Hematopoietic multipotent progenitor cell treated with erythropoietin and hydrocortisone succinate and interleukin-3 and kit ligand, for 6 days (in vitro differentiated cells): ENCODE measurements around the gene SLC31A1.

Experiments used
- DNase-seq: peaks from one replicate; pipeline ENCODE4 v3.0.0-alpha.2; 2015

Gene SLC31A1

DNA sequence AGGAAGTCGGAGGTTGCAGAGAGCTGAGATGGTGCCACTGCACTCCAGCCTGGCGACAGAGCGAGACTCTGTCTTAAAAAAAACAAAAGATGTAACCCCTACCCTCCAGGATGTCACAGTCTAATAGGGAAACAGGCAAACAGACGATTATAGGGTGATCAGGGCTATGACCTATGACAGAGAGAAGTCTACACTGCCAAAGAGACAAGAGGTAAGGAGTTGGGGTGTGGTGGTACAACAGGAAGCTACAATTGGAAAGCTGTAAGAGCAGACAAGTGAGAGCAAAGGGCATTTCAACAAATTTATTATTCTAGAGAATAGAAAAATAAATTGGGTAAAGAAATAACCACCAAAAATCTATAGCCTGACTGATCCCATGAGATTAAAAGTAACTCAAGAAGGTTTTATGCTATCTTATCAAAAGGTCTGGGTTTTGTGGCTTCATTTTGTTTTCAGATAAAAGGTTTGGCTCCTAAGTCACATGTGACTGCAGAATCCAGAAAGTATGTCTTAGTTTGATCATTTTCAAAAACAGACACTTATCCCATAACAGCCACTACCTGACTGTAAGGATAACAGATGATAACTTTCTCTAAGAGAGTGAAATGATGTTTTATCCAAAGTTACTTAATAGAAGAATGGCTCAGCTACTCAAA, 46.7 kb downstream of the SLC31A1 start:
- peak; percentile 83 for DNase-seq

DNA sequence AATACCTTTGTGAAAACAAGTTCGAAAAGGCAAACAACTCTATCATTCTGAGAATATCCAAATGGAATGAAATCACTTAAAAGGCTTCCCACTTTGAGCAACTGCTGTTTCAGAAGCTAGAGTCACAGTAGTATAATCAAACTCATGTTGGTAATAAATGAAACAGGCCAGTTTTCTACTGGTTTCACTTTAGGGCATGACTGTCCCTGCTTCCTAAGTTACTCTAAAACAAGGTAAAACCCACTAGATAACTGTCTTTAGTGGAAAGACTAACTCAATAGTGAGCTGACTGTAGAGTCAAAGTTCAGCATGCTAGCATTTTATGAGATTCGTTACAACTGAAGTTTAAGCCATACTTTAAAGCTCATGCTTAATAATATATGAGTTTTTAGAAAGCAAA, 48.0 kb downstream of the SLC31A1 start:
- DNase-seq, result no peak

DNA sequence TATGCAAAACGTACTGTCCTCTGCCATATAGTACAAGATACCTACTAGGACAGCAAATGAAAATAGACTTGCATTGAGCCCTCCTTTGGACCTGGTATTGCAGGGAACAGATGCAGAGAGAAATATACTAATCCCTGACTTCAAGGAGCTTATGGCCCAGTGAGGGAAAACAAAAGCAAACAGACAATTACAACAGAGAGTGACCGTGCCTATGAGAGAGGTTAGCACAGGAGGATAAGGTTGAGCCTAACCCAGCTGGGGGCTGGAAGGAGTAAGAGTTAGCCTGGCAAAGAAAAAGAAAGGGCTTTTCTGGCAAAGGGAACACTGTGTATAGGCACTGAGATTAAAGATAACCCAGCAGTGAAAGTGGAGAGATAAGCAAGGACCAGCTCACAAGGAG, 48.5 kb downstream of the SLC31A1 start:
- peak; percentile 23 for DNase-seq

DNA sequence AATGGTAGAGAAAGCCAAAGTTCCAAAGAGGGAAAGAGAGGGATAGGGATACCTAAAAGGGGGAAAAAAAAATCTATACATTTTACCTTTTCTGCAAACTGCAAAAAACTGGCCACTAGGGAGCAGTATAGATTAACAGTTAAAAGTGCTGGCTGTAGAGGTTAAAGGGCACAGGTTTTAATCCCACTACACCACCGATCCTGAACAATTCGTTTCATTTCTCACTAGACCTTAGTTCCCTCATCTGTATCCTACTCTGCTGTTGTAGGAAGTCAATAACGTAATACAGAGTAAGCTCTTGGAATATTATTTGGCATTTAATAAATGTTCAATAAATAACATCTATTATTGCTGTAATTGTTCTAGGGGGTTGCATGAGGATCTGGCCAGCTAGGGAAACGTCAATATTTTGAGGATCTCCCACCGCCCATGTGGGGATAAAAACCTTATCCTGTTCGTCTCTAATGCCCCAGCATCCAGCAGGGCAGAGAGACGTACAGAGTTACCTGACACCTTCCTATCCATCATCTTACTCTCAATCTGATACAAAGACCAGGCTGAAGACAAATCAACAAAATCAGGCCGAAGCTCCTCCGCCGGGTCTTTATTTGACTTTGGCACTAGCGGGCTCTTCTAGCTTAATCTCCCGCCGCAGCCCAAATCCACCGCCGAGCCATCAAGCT, 53.3 kb downstream of the SLC31A1 start:
- DNase-seq, result peak; percentile 92

DNA sequence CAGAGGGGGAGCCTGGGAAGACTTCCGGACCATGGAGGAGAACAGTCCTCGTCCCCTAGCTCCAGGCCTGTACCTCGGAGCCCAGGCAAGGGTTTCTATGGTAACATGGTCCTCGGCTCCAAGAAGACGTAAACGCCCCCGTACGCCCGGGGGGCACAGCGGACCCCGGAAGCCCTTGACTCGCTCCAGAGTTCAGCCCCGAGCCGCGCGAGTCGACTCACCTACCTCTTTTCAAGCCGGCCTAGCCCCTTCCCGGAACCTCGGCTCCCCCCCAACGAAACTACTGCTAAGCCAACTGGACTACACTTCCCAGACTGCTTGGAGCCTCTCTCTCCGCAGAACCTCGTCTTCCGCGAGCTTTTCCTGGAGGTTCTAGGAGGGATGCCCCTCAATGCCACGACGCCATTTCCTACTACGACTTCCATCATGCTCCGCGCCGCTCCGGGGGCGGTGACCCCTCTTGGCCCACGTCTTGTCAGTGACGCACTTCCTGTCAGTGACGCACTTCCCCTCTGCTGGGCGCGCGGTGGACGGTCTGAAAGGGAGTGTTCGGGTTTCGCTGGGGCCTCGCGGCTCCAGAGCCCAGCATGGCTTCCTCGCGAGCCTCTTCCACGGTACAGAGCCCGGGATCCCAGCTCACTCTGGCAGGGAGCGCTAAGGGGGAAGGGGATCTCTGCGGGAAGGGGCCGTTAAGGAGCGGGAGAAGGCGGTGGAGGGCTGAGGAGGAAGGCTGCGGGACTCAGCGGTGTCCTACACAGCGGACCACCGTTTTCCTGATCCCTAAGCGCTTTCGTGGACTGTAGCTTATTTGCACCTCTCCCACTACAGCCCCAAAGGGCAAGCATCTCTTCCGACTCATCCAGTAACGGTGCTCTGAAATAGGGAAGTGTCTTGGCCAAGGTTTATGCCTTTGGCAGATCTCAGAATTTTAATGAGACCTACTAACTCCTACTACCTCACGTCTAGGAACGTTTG, 54.1 kb downstream of the SLC31A1 start, which contains the start of the genes CDC26 and PRPF4:
TSS of gene CDC26 (minus strand) at position 416 of the 975 bp plus-strand sequence. CDS start 3,065 bp downstream, outside the sequence.
TSS of gene PRPF4 (plus strand) at position 502 of the 975 bp plus-strand sequence. CDS start at position 588, 86 bp downstream.
- peak; percentile 99 for DNase-seq

DNA sequence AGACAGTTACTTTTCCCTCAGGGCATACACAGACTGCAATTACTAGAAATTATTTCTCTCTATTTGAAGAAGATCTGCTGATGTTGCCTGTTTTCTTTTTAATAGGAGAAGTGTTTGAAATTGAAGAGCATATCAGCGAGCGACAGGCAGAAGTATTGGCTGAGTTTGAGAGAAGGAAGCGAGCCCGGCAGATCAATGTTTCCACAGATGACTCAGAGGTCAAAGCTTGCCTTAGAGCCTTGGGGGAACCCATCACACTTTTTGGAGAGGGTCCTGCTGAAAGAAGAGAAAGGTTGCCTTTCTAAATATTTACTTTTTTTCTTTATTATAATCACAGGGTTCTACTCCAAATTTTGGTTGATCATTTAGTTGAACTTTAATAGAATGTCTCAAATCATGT, 57.5 kb downstream of the SLC31A1 start:
- DNase-seq, result no peak

DNA sequence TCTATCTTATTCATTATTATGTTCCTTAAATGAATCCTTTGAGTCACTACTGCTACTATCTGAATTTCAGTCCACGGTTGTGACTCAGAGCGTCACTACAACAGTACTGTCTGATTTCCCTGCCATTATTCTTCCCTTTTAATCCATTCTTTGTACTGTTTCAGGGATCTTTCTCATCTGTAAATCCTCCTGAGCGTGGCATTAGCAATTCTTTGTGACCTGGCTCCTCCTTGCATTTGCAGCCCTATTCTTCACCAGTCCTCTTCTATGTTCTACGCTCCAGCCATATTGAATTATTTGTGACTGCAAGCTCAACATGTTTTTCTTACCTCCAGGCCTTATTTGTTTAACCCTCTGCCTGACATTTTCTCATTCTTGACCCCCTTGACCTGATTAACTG, 60.0 kb downstream of the SLC31A1 start:
- DNase-seq, result no peak

DNA sequence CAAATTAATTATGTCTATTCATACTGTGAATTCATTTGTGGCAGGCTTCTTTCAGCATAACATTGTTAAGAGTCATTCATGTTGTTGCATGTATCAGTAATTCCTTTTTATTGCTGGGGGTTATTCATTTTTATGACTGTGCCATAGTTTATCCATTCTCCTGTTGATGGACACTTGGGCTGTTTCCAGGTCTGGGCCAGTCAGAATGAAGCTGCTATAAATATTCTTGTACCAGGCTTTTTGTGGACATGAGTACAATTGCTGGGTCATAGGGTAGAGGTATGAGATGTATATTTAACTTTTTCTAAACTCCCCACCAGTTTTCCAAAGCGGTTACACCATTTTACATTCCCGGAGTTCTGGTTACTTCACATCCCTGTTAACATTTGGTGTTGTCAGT, 67.7 kb downstream of the SLC31A1 start:
- no peak for DNase-seq

DNA sequence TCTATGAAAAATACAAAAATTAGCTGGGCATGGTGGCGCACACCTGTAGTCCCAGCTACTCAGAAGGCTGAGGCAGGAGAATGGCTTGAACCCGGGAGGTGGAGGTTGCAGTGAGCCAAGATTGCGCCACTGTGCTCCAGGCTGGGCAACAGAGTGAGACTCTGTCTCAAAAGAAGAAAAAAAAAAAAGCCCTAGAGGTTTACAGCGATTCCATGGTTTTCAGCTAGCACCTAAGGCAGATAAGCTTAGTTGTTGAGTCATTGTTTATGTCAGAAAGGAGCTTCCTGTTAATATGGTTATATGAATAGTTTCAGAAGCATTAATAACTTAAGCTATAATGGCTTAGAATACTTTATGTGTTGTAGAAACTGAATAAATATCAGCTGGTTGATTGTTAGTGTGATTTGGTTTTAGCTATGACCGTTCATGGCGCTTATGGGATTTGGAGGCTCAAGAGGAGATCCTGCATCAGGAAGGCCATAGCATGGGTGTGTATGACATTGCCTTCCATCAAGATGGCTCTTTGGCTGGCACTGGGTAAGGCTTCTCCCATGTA, 68.8 kb downstream of the SLC31A1 start:
- DNase-seq, result peak; percentile 26

DNA sequence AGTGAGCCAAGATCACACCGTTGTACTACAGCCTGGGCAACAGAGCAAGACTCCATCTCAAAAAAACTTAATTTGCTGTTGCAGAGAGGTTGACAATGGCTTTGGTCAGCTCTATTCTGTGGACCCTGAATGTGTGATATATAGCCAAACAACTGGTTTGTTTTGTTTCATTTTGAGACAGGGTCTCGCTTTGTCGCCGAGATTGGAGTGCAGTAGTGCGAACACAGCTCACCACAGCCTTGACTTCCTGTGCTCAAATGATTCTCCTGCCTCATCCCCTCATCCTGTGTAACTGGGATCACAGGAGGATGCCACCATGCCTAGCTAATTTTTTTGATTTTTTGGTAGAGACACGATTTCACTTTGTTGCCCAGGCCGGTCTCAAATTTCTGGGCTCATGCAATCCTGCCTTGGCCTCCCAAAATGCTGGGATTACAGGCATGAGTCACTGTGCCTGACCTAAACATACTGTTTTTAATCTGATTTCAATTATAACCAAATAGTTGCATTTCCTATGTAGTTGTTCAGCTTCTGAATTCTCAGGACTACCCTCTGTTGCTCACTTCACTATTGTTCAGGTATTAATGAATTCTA, 72.0 kb downstream of the SLC31A1 start:
- DNase-seq, result no peak

DNA sequence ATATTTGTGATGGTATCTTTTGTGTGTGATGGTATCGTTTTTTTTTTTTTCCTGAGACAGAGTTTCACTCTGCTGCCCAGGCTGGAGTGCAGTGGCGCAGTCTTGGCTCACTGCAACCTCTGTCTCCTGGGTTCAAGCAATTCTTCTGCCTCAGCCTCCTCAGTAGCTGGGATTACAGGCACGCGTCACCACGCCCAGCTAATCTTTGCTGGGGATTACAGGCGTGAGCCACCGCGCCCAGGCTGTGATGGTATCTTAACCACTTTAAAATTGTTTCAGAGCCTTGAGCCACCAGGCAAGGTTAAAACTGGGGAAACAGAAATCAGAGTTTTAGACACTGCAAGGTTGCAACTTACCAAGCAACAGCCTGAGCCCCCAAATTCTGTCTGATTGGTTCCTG, 74.9 kb downstream of the SLC31A1 start:
- DNase-seq, result peak; percentile 35

DNA sequence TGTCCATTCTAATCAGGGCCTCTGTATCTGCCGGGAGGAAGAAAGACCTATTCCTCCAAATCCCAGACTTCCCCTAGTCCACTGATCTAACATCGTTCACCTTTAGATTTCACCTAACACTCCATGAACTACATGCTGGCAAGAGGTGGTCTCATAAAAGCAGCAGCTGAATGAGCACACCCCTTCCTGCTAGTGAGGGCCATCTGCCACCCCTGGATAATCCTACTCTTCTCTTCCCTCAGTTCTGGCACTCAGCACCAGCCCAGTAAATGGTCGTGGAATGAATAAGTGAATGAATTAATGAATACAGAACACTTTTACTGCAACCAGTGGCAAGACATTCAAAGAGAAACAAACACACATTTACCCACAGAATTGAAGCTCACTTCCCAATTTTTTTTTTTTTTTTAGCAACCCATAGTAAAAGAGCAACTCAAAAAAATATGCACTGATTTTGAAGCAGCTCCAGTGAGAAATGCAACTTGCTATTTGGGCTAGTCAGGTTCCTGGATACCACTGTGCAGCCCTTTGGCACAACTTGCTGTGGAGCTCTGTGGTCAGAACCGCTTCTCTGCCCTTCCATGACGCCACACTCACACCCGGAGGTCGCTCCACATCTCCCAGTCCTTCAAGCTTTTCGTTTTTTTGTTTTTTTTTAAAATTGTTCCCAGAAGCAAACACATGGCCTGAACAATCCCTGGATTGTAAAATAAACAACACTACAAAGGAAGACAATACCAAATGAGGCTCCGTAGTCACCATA, 75.6 kb downstream of the SLC31A1 start:
- DNase-seq, result no peak

DNA sequence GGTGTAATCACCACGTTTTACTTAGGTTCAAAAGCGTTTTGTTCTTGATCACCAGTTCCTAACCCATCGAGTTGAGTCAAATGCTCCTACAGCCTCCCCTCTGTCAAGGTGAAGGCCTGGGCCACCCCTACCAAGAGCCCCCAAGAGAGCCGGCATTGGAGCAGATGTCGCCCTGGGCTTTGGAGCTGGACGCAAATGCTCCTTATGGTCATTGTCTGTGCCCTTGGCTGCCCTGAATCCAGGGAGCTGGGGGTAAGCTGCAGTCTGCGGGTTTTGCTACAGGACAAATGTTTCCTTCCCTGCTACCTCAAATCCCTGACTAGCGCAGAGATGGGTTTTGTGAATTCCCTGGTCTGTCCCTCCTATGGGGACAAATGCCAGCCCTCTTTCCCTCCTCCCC, 77.0 kb downstream of the SLC31A1 start:
- no peak for DNase-seq

DNA sequence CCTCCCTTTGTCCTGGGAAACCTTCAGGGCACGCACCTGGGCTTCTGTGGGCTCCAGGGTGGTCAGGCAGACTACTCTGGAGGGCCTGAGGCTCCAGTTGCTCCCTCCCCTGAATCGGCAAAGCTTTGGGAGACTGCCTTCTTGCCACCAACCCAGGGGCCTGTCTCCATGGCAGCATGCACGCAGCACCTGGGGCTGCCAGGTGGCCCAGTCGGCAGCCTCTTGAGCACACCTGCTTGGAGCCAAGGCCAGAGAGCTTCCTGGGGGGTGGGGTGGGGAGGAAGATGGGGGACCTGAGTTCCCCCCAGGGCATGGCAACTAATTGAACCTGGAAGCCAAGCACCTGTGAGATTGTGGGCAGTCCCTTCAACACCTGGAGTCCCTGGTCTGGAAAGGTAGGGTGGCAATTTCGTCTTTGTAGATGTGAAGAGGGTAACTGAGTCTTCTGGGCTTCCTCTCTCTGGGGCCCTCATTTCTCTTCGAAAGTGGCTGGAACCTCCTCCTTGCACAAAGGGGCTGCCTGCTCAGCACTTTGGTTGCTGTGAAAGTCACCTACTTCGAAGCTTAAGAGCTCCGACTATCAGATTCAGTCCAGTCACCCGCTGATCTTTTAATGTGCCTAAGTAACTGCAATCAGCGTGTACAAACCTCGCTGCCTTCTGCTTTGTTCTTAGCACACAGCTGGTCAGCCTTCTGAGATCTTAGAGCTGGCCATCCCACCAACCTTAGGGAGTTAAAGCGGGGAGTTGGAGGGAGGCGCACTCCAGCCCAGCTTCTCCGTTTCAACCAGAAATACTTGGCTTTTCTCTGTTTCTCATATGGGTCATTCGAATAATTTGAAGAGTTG, 77.8 kb downstream of the SLC31A1 start:
- DNase-seq, result no peak

DNA sequence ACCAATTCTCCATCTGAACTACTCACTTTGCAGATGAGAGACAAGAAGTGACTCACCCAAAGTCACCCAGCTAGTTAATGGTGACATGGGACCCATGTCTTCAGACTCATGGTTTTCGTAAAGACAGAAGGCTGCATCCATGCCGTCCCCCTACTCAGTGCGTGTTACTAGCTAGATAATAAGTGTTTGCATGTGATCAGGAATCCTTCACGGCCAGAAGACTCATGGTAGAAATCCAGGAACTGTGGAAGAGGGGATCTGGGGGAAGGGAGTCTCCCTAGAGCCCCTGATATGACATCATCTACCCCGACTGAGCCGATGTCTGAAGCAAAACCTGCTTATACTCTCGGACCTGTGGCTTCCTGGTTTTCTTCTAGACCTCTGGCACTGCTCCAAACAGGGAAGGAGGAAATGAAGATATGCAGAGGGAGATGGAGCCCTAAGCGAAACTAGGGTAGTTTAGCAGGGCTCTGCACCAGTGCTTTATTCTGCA, 78.5 kb downstream of the SLC31A1 start:
- peak; percentile 79 for DNase-seq

DNA sequence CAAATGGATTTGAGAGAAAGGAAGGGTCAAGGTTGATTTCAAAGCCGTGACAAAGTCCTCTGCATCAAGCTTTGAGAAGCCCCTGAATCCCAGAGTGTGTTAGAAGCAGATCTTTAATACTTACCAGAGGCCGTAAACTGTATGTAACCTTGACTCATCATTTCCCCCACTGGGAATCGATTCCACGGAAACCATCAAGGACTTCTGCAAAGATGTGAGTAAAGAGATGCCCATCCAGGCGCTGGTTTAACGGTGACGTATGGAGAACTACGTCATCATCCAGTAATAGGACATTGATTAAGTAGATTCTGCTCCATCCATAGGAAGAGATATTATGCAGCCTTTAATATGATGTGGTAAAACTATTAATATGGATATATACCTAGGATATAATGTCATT, 80.2 kb downstream of the SLC31A1 start:
- no peak for DNase-seq

DNA sequence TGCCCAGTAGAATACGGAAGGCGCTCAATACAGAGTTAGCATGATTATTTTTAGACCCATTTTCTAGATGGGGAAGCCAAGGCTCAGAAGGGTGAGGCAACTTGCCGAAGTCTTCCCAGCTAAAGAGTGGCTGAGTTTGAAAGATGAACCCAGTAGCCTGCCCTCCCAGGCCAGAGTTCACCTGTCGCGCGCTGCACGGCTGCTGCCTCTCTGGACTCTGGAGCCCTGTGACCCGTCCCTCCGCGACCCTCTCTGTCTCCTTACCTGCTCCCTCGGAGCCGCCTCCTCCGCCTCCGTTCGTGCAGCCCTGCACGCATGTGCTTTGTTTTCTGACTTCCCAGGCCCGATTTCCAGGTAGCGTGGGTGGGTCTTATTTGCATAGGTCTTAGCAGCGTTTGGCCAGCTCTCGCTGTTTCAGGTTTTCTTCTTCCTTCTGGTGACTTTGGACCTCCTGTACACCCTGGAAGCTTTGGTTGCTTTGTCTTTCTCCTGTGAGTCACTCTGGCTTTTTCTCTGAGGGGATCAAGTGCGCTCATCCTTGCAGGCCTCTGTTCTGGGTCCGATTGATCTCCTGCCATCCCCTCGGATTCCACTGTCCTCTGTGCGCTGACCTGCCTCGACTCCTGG, 81.6 kb downstream of the SLC31A1 start, which contains the start of gene RNF183:
TSS of gene RNF183 (minus strand) at position 585 of the 627 bp plus-strand sequence. CDS start 5,192 bp downstream, outside the sequence.
- no peak for DNase-seq

DNA sequence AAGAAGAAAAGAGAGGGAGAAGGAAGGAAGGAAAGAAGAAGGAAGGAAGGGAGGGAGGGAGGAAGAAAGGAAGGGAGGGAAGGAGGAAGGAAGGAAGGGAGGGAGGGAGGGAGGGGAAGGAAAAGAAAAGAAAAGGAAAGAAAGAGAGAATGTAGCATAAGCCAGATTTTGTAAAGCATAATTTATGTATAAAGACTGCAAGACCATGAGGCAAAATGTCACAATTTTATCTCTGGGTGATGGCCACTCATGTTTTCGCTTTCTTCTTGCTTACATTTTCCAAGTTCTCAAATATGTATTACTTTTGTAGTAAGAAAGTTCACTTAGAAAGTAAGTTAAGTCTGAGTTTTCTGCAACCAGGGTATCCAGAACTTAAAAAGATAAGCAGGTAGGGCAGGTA, 85.2 kb downstream of the SLC31A1 start:
- DNase-seq, result no peak

DNA sequence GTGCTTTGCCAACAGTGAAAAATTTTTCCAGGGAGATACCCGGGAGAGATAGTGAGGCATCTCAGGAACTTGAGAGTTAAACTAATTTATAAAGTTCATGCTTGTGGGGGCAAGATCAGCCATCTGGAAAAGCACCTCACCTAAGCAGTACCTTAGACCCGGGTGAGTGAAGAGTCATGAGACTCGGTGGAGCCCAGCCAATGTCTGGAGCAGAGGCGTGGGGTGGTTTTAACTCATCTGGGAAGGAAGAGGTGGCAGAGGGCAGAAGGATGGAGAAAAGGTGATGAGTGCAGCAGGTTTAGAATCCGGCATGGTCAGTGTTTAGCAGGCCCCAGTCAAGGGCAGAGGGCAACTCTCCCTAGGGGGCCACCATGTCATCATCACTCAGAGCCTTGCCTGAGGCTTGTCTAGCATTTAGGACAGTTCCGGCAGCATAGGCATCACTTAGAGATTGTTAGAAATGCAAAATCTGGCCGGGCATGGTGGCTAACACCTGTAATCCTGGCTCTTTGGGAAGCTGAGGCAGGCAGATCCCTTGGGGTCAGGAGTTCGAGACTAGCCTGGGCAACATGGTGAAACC, 86.1 kb downstream of the SLC31A1 start:
- DNase-seq, result no peak
